ENCODE measurements around the gene SETD1A. TPM values are rescaled to one million over a fixed set of nuclear protein-coding genes. Genes with fewer than 3 reads are reported as not detected.

Gene SETD1A
- polyA plus RNA-seq, 1 donor (not counting 4 experiments of a cell fraction or from before 2014, with no cell fraction given), result 1.1 TPM

- Histone ChIP-seq H3K9me3 (ENCODE audit: control insufficient read depth, low read depth, low read length) (no peaks in the 10 kb centered on the region), H3K4me1 (ENCODE audit: control insufficient read depth, extremely low read depth, insufficient read depth, low read length) (peaks cover 23% of the 10 kb centered on the region), H3K27me3 (ENCODE audit: control insufficient read depth, extremely low read depth, insufficient read depth, low read length) (no peaks in the 10 kb centered on the region), H3K4me2 (ENCODE audit: control insufficient read depth, extremely low read depth, insufficient read depth, low read depth, low read length) (peak overlapping the region; percentile 86), H3K79me2 (ENCODE audit: control insufficient read depth, insufficient read depth, low read length) (peaks cover 18% of the 10 kb centered on the region), H3K27ac (ENCODE audit: control insufficient read depth, insufficient read depth, low read length) (peak overlapping the region; percentile 100), H4K20me1 (ENCODE audit: control insufficient read depth, extremely low read depth, insufficient read depth, low read length) (no peaks in the 10 kb centered on the region), H3K9me1 (ENCODE audit: control insufficient read depth, extremely low read depth, insufficient read depth, low read length) (no peaks in the 10 kb centered on the region), H2AFZ (ENCODE audit: control insufficient read depth, low read length) (peak overlapping the region; percentile 99), H3K36me3 (ENCODE audit: control insufficient read depth in 2 of 2, extremely low read depth in 1 of 2, insufficient read depth in 2 of 2, low read length in 2 of 2) (peaks cover 0 to 6% of the 10 kb centered on the region in 2 experiments), H3K9ac (ENCODE audit: control insufficient read depth, extremely low read depth, insufficient read depth, low read length) (peak overlapping the region; percentile 99), H3K4me3 (ENCODE audit: control insufficient read depth in 2 of 3, extremely low read depth in 1 of 3, insufficient read depth in 2 of 3, low read depth in 1 of 3, low read length in 3 of 3) (peak overlapping the region; percentile 51 to 99 (median 94))
- dilution Hi-C loops (cut with MboI; ENCODE audit: extremely low pct_ligation_motif_present, low sequenced_read_pairs), result no loop called here
- DNase-seq (ENCODE audit: low read depth, low spot score) (peak; percentile 99), FAIRE-seq (peak; percentile 39)
- TF ChIP-seq EZH2 (IDR thresholded peaks at IDR 0.05; ENCODE audit: low read length) (no peak), CTCF (optimal IDR thresholded peaks at IDR 0.05 in 1 of 3, IDR thresholded peaks at IDR 0.05 in 1 of 3, conservative IDR thresholded peaks at IDR 0.05 in 1 of 3; ENCODE audit: extremely low read depth in 1 of 3, insufficient read depth in 2 of 3, low read length in 3 of 3) (no peak)
Measured at GRCh38 chr16:30922960-30923535, 34.5 kb upstream of the SETD1A start.

DNA sequence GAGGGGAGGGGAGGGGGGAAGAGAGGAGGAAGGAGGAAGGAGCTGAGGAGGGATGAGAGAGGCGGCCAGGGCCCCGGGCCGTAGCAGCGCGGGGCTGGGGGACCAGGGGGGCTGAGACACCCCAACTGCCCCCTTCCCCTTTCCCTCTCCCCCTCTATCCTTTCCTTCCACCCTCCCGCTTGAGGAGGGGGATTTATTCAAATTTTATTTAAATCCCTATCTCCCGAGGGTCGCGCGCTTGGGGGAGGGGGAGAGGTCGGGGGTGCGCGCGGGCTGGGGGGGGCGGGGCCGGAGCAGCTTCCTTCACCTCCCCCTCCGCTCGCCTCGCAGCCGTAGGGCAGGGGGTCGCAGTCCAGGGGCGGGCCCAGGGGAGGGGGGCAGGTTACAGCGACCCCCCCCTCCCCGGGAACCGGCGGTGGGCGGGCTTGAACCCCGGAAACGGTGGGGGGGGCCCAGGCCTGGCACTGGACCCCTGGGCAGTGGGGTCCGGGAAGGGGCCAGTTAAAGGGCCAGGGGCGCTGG, 33.9 kb upstream of the SETD1A start, which contains the start of gene FBXL19:
TSS of gene FBXL19 (plus strand) at position 19 of the 522 bp plus-strand sequence. CDS start 2,183 bp downstream, outside the sequence.
- H2AFZ ChIP-seq (ENCODE audit: control insufficient read depth, low read length), result peak within 1 kb of the TSS; percentile 99
- H3K27me3 ChIP-seq (ENCODE audit: control insufficient read depth, extremely low read depth, insufficient read depth, low read length), result no peaks in the 10 kb centered on the region
- peak within 1 kb of the TSS; percentile 99 for H3K9ac ChIP-seq (ENCODE audit: control insufficient read depth, extremely low read depth, insufficient read depth, low read length)
- H3K4me3 ChIP-seq (ENCODE audit: control insufficient read depth in 2 of 3, extremely low read depth in 1 of 3, insufficient read depth in 2 of 3, low read depth in 1 of 3, low read length in 3 of 3), result peak within 1 kb of the TSS; percentile 51 to 99 (median 94)
- no peak for FAIRE-seq
- H3K79me2 ChIP-seq (ENCODE audit: control insufficient read depth, insufficient read depth, low read length), result peaks cover 18% of the 10 kb centered on the region
- H4K20me1 ChIP-seq (ENCODE audit: control insufficient read depth, extremely low read depth, insufficient read depth, low read length), result no peaks in the 10 kb centered on the region
- peaks cover 0 to 6% of the 10 kb centered on the region in 2 experiments for H3K36me3 ChIP-seq (ENCODE audit: control insufficient read depth in 2 of 2, extremely low read depth in 1 of 2, insufficient read depth in 2 of 2, low read length in 2 of 2)
- H3K9me3 ChIP-seq (ENCODE audit: control insufficient read depth, low read depth, low read length), result no peaks in the 10 kb centered on the region
- TF ChIP-seq CTCF (optimal IDR thresholded peaks at IDR 0.05 in 1 of 3, IDR thresholded peaks at IDR 0.05 in 1 of 3, conservative IDR thresholded peaks at IDR 0.05 in 1 of 3; ENCODE audit: extremely low read depth in 1 of 3, insufficient read depth in 2 of 3, low read length in 3 of 3), result no peak
- TF ChIP-seq EZH2 (IDR thresholded peaks at IDR 0.05; ENCODE audit: low read length), result no peak
- peaks cover 23% of the 10 kb centered on the region for H3K4me1 ChIP-seq (ENCODE audit: control insufficient read depth, extremely low read depth, insufficient read depth, low read length)
- dilution Hi-C loops (cut with MboI; ENCODE audit: extremely low pct_ligation_motif_present, low sequenced_read_pairs), result no loop called here
- H3K4me2 ChIP-seq (ENCODE audit: control insufficient read depth, extremely low read depth, insufficient read depth, low read depth, low read length), result peak within 1 kb of the TSS; percentile 94
- DNase-seq (ENCODE audit: low read depth, low spot score), result no peak
- no peaks in the 10 kb centered on the region for H3K9me1 ChIP-seq (ENCODE audit: control insufficient read depth, extremely low read depth, insufficient read depth, low read length)
- peak within 1 kb of the TSS; percentile 100 for H3K27ac ChIP-seq (ENCODE audit: control insufficient read depth, insufficient read depth, low read length)

Measured in keratinocyte (primary cell).